HCEC 1CT (cell line): ENCODE results near the gene CLEC2D.
"Not testable (repeated sequence)": the region's sequence is repeated elsewhere in the genome, so short reads cannot be mapped to it uniquely, and the experiment has no call there.

Experiments
- DNase-seq: peaks from one replicate; pipeline ENCODE4 v3.0.0-alpha.2; 2017

Gene CLEC2D

GRCh38 chr12:9700606-9700956, 31.1 kb downstream of the CLEC2D start:
- DNase-seq, result no peak

GRCh38 chr12:9701380-9702154, 32.1 kb downstream of the CLEC2D start:
- DNase-seq, result no peak

GRCh38 chr12:9702255-9702654, 32.7 kb downstream of the CLEC2D start:
- no peak for DNase-seq

GRCh38 chr12:9704561-9704960, 35.0 kb downstream of the CLEC2D start:
- not testable (repeated sequence) for DNase-seq

GRCh38 chr12:9706086-9706685, 36.7 kb downstream of the CLEC2D start:
- DNase-seq, result no peak

- no peak for DNase-seq
These were observed 37.8 kb downstream of the CLEC2D start for GRCh38 chr12:9707356-9707755.

GRCh38 chr12:9707864-9708808, 38.6 kb downstream of the CLEC2D start:
- DNase-seq, result peak; percentile 53

GRCh38 chr12:9708853-9709252, 39.3 kb downstream of the CLEC2D start:
- no peak for DNase-seq

- DNase-seq, result no peak
These were observed 41.3 kb downstream of the CLEC2D start for GRCh38 chr12:9710584-9711375.

GRCh38 chr12:9711664-9712063, 42.2 kb downstream of the CLEC2D start:
- no peak for DNase-seq

GRCh38 chr12:9713032-9713558, 43.6 kb downstream of the CLEC2D start:
- DNase-seq, result not testable (repeated sequence)

GRCh38 chr12:9717070-9717925, 47.8 kb downstream of the CLEC2D start:
- no peak for DNase-seq

- no peak for DNase-seq
These were observed 49.5 kb downstream of the CLEC2D start for GRCh38 chr12:9718968-9719367.

GRCh38 chr12:9719790-9720189, 50.3 kb downstream of the CLEC2D start:
- no peak for DNase-seq

GRCh38 chr12:9721394-9722092, 52.0 kb downstream of the CLEC2D start:
- DNase-seq, result peak; percentile 79

GRCh38 chr12:9724023-9724422, 54.5 kb downstream of the CLEC2D start:
- DNase-seq, result no peak

GRCh38 chr12:9725213-9725870, 55.8 kb downstream of the CLEC2D start:
- DNase-seq, result no peak

GRCh38 chr12:9727813-9728212, 58.3 kb downstream of the CLEC2D start:
- DNase-seq, result peak; percentile 28

GRCh38 chr12:9729082-9729481, 59.6 kb downstream of the CLEC2D start:
- DNase-seq, result no peak

GRCh38 chr12:9730011-9730410, 60.5 kb downstream of the CLEC2D start:
- DNase-seq, result no peak
